Measurements from ENCODE around the gene ZNF91. TPM values are rescaled to one million over a fixed set of nuclear protein-coding genes. Genes with fewer than 3 reads are reported as not detected.

Gene ZNF91
- total RNA-seq, 3 donors from 2014 or later = 16.9 to 26.5 (median 25.1) TPM

Other genes with a start within 250 kb of the ZNF91 start
- gene ZNF724, start 145.1 kb downstream of the ZNF91 start, total RNA-seq = 1 to 10 TPM; 5.1 to 6.3 (median 5.7) TPM

All from activated T-cell treated with anti-CD3 and anti-CD28 coated beads, Interleukin-2, amount 50 U/mL, for 4 hours (primary cell).